Measurements from ENCODE around the gene CNTN5.

Gene CNTN5

DNA sequence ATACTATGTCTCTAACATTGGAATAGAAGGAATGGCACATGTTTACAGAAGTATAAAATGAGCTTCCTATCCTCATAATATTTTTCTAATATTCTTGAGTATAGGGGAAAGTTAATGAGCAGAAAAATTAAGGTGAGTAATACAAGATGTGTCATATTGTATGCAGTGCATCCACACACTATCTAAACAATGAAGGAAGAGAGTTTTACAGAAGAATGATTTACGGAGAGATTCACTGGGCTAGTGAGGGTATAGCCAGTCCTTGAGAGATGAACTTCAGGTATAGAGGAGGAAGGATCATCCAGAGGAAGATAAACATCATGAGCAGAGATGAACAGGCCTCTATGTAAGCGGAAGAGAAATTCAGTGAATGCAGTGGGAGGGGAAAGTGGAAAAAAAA is 569.0 kb downstream of the CNTN5 start:
- Histone ChIP-seq H3K9ac (ENCODE audit: low read depth, low read length) (no peak overlapping the region), H3K36me3 (ENCODE audit: control insufficient read depth, insufficient read depth, low read length) (no peaks in the 10 kb centered on the region), H3K27me3 (ENCODE audit: control insufficient read depth, insufficient read depth, low read length) (no peaks in the 10 kb centered on the region), H3K9me3 (ENCODE audit: control insufficient read depth, insufficient read depth, low read length) (no peaks in the 10 kb centered on the region), H3K4me1 (ENCODE audit: control insufficient read depth, insufficient read depth, low read length) (no peaks in the 10 kb centered on the region), H3K4me3 (ENCODE audit: low read depth, low read length) (no peak overlapping the region)

DNA sequence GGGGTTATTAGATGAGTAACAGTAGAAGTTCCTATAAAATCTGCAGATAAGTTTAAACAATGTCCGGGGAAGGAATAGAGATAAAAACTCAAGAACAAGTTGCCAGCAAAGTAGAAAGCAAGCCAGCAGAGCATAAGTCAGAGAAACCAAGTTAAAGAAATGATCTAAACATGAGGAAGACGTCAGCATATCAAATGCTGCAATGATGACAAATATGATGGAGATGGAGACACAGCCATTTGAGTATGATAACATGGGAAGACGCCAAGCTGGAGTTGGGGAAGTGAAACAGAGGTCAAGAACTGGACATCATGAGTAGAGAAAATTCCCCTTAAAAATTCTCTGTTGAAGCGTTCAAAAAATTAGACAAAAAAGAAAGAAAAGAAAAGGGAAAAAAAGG is 571.5 kb downstream of the CNTN5 start:
- Histone ChIP-seq H3K27me3 (ENCODE audit: control insufficient read depth, insufficient read depth, low read length) (no peaks in the 10 kb centered on the region), H3K4me1 (ENCODE audit: control insufficient read depth, insufficient read depth, low read length) (no peaks in the 10 kb centered on the region), H3K36me3 (ENCODE audit: control insufficient read depth, insufficient read depth, low read length) (no peaks in the 10 kb centered on the region), H3K4me3 (ENCODE audit: low read depth, low read length) (no peak overlapping the region), H3K9ac (ENCODE audit: low read depth, low read length) (no peak overlapping the region), H3K9me3 (ENCODE audit: control insufficient read depth, insufficient read depth, low read length) (no peaks in the 10 kb centered on the region)

DNA sequence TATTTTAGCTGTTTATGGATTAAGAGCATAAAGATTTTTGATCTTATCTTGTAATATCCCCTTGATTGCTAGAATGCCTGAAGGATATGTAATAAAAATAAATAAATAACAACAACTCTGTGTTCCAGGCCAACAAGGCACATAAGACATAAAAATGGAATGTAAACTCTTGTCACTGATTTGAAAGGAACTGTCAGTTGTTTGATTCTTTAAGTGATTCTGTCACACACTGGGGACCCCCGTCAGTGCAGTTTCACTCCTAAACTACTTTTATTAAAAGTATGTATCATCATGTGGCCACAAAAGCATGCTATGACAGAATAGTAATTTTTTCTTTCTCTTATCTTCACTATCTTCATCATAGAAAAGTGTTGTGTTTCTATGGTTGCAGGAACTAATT is 572.4 kb downstream of the CNTN5 start:
- Histone ChIP-seq H3K27me3 (ENCODE audit: control insufficient read depth, insufficient read depth, low read length) (no peaks in the 10 kb centered on the region), H3K9ac (ENCODE audit: low read depth, low read length) (no peak overlapping the region), H3K4me1 (ENCODE audit: control insufficient read depth, insufficient read depth, low read length) (no peaks in the 10 kb centered on the region), H3K36me3 (ENCODE audit: control insufficient read depth, insufficient read depth, low read length) (no peaks in the 10 kb centered on the region), H3K9me3 (ENCODE audit: control insufficient read depth, insufficient read depth, low read length) (no peaks in the 10 kb centered on the region), H3K4me3 (ENCODE audit: low read depth, low read length) (no peak overlapping the region)

DNA sequence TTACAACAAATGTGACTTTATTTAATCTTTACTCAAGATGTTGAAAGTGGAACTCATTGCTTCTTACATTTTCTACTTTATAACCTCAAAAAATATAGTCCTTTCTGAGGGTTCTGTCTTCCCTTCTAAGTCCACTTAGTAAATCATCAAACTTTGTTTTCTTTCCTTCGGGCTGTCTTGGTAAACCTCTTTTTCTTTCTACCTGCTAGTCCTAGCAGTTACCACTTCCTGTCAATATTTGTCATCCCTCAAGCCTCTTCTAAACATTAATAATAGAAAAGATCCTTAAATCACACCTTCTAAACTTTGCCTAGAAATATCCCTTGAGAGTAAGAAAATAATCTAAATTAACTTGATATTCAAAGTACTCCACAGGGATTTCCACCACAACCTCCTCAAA is 580.4 kb downstream of the CNTN5 start:
- H3K4me3 ChIP-seq (ENCODE audit: low read depth, low read length): no peak overlapping the region
- no peaks in the 10 kb centered on the region for H3K4me1 ChIP-seq (ENCODE audit: control insufficient read depth, insufficient read depth, low read length)
- H3K9me3 ChIP-seq (ENCODE audit: control insufficient read depth, insufficient read depth, low read length): no peaks in the 10 kb centered on the region
- no peaks in the 10 kb centered on the region for H3K27me3 ChIP-seq (ENCODE audit: control insufficient read depth, insufficient read depth, low read length)
- H3K36me3 ChIP-seq (ENCODE audit: control insufficient read depth, insufficient read depth, low read length): no peaks in the 10 kb centered on the region
- no peak overlapping the region for H3K9ac ChIP-seq (ENCODE audit: low read depth, low read length)

DNA sequence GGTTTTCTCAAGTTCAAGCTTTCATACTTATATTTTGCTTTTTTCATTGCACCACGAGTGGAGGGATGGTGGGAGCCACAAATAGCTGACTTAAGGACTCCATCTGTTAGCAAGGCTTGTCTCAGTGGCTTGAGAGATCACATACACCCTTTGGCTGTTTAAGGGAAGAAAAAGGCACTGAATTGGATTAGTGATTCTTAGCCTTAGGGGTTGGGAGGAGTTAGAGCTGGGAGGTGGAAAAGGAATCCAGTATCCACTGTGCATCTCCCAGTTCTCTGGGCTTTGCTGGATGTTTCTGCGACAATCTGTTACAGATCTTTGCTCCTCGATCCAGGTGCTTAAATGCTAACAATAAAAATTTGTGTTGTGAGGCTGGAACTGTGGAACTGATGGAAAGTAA is 593.6 kb downstream of the CNTN5 start:
- Histone ChIP-seq H3K4me3 (ENCODE audit: low read depth, low read length) (no peak overlapping the region), H3K9ac (ENCODE audit: low read depth, low read length) (no peak overlapping the region), H3K9me3 (ENCODE audit: control insufficient read depth, insufficient read depth, low read length) (no peaks in the 10 kb centered on the region), H3K27me3 (ENCODE audit: control insufficient read depth, insufficient read depth, low read length) (no peaks in the 10 kb centered on the region), H3K36me3 (ENCODE audit: control insufficient read depth, insufficient read depth, low read length) (no peaks in the 10 kb centered on the region), H3K4me1 (ENCODE audit: control insufficient read depth, insufficient read depth, low read length) (no peaks in the 10 kb centered on the region)

DNA sequence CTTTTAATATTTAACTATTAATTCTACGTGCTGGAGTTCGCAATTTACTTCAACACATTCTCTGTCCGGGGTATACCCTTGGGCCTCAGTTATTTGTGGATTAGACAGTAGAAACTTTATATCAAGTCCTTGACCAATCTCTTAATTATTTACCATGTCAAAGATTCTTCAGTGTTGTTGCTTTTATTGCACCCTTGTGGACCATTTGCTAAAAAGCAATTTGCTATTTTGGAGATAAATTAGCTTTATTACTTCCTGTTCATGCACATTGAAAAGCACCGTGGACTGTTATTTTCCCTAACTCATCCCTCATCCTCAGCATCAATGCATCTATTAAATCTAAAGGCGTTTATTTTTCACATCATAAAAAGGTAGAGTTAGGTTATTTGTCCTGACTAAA is 609.9 kb downstream of the CNTN5 start:
- no peak overlapping the region for H3K4me3 ChIP-seq (ENCODE audit: low read depth, low read length)
- H3K4me1 ChIP-seq (ENCODE audit: control insufficient read depth, insufficient read depth, low read length): peaks cover 5% of the 10 kb centered on the region
- H3K36me3 ChIP-seq (ENCODE audit: control insufficient read depth, insufficient read depth, low read length): no peaks in the 10 kb centered on the region
- no peaks in the 10 kb centered on the region for H3K27me3 ChIP-seq (ENCODE audit: control insufficient read depth, insufficient read depth, low read length)
- H3K9me3 ChIP-seq (ENCODE audit: control insufficient read depth, insufficient read depth, low read length): no peaks in the 10 kb centered on the region
- no peak overlapping the region for H3K9ac ChIP-seq (ENCODE audit: low read depth, low read length)

DNA sequence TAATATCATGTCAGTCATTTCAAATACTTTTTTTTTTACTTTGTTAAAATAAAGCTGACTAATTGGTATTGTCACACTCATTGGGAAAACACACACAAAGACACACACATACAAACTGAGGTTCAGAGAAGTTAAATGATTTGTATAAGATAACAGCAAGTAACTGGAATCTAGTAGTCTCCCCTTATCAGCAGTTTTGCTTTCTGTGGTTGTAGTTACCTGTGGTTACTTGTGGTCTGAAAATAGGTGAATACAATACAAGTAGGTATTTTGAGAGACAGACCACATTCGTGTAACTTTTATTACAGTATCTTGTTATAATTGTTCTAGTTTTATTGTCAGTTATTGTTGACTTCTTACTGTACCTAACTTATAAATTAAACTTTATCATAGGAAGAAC is 610.9 kb downstream of the CNTN5 start:
- Histone ChIP-seq H3K4me3 (ENCODE audit: low read depth, low read length) (no peak overlapping the region), H3K9me3 (ENCODE audit: control insufficient read depth, insufficient read depth, low read length) (no peaks in the 10 kb centered on the region), H3K27me3 (ENCODE audit: control insufficient read depth, insufficient read depth, low read length) (no peaks in the 10 kb centered on the region), H3K4me1 (ENCODE audit: control insufficient read depth, insufficient read depth, low read length) (peaks cover 5% of the 10 kb centered on the region), H3K36me3 (ENCODE audit: control insufficient read depth, insufficient read depth, low read length) (no peaks in the 10 kb centered on the region), H3K9ac (ENCODE audit: low read depth, low read length) (no peak overlapping the region)

DNA sequence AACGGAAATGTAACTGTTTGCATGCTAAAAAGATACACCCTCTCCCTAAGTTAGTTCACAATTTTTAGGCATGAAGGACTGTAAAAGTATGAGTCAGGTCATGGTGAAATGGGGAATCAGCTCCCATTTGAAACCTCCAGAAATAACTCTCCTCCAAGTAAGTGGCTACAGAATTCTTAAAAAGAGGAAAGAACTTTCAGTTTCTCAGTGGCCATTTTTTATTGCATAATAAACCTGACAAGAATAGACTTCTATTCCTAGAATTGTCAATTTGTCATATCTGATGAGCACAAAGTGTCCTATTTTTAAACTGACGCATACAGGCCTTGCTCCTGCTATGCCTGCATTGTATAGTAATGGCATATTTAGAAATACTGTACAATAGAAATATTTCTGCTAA is 612.2 kb downstream of the CNTN5 start:
- H3K27me3 ChIP-seq (ENCODE audit: control insufficient read depth, insufficient read depth, low read length): no peaks in the 10 kb centered on the region
- no peaks in the 10 kb centered on the region for H3K9me3 ChIP-seq (ENCODE audit: control insufficient read depth, insufficient read depth, low read length)
- H3K9ac ChIP-seq (ENCODE audit: low read depth, low read length): no peak overlapping the region
- H3K4me1 ChIP-seq (ENCODE audit: control insufficient read depth, insufficient read depth, low read length): peaks cover 5% of the 10 kb centered on the region
- no peaks in the 10 kb centered on the region for H3K36me3 ChIP-seq (ENCODE audit: control insufficient read depth, insufficient read depth, low read length)
- no peak overlapping the region for H3K4me3 ChIP-seq (ENCODE audit: low read depth, low read length)

DNA sequence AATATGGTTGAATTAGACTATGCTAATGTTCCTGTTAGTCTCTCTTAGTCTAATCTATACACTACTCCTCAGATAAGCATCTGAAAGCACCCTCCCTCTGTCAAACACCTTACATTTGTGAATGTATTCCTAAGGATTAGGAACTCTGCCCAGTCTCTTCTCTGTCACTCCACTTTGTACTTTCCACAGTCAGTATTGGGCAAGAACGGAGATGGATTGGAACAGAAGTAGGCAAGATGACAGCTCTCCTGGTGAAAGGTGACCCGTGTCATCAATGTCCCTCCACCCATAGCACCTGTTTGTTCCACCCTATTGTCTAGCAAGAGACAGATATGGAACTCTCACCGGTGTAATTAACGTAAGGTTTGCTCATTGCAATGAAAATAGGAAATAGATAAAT is 613.8 kb downstream of the CNTN5 start:
- peaks cover 2% of the 10 kb centered on the region for H3K36me3 ChIP-seq (ENCODE audit: control insufficient read depth, insufficient read depth, low read length)
- H3K4me3 ChIP-seq (ENCODE audit: low read depth, low read length): no peak overlapping the region
- no peak overlapping the region for H3K9ac ChIP-seq (ENCODE audit: low read depth, low read length)
- peaks cover 5% of the 10 kb centered on the region for H3K4me1 ChIP-seq (ENCODE audit: control insufficient read depth, insufficient read depth, low read length)
- H3K9me3 ChIP-seq (ENCODE audit: control insufficient read depth, insufficient read depth, low read length): no peaks in the 10 kb centered on the region
- H3K27me3 ChIP-seq (ENCODE audit: control insufficient read depth, insufficient read depth, low read length): no peaks in the 10 kb centered on the region

DNA sequence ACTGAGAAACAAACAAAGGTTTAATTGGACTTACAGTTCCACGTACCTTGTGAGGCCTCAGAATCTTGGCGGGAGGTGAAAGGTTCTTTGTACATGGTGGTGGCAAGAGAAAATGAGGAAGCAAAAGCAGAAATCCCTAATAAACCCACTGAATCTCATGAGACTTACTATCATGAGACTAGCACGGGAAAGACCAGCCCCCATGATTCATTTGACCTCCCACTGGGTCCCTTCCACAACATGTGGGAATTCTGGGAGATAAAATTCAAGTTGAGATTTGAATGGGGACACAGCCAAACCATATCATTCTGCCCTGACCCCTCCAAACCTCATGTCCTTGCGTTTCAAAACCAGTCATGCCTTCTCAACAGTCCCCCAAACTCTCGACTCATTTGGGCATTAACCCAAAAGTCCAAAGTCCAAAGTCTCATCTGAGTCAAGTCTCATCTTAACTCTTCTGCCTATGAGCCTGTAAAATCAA is 617.4 kb downstream of the CNTN5 start:
- Histone ChIP-seq H3K9ac (ENCODE audit: low read depth, low read length) (no peak overlapping the region), H3K27me3 (ENCODE audit: control insufficient read depth, insufficient read depth, low read length) (no peaks in the 10 kb centered on the region), H3K4me3 (ENCODE audit: low read depth, low read length) (no peak overlapping the region), H3K9me3 (ENCODE audit: control insufficient read depth, insufficient read depth, low read length) (no peaks in the 10 kb centered on the region), H3K36me3 (ENCODE audit: control insufficient read depth, insufficient read depth, low read length) (peaks cover 2% of the 10 kb centered on the region), H3K4me1 (ENCODE audit: control insufficient read depth, insufficient read depth, low read length) (peaks cover 5% of the 10 kb centered on the region)

DNA sequence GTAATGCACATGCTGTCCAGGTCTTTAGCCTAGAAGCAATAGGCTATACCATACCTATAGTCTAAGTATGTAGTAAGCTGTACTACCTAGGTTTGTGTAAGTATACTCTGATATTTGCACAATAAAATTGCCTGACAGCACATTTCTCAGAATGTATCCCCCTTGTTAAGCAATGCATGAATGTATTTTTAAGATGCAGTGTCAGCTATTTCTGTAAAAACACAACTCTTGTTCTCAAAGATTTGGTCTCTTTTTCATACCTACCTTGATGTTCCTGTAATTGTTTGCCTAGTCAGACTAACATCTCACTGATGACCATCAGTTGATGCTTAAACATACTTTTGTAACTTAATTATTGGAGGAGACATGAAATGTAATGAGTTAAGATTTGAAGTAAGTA is 619.9 kb downstream of the CNTN5 start:
- Histone ChIP-seq H3K36me3 (ENCODE audit: control insufficient read depth, insufficient read depth, low read length) (peaks cover 2% of the 10 kb centered on the region), H3K9ac (ENCODE audit: low read depth, low read length) (no peak overlapping the region), H3K4me1 (ENCODE audit: control insufficient read depth, insufficient read depth, low read length) (no peaks in the 10 kb centered on the region), H3K27me3 (ENCODE audit: control insufficient read depth, insufficient read depth, low read length) (no peaks in the 10 kb centered on the region), H3K9me3 (ENCODE audit: control insufficient read depth, insufficient read depth, low read length) (no peaks in the 10 kb centered on the region), H3K4me3 (ENCODE audit: low read depth, low read length) (no peak overlapping the region)

DNA sequence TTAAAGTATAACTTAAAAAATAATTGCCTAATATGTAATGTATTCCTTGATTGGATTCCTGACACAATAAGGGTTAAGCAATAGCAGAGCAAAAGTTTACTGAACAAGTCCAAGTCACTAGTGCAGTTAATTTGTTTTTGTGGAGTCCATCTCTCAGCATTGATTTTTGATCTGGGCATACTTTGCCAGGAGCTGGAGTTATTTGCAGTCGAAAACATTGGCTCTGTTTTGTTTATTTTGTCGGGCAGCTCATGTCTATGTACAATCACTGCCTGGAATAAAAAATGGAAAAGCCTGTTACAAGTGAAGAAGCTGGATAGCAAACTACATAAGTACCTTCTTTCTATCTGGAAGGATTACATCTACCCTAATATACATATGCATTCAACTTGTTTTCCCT is 625.2 kb downstream of the CNTN5 start:
- no peaks in the 10 kb centered on the region for H3K4me1 ChIP-seq (ENCODE audit: control insufficient read depth, insufficient read depth, low read length)
- no peak overlapping the region for H3K9ac ChIP-seq (ENCODE audit: low read depth, low read length)
- no peak overlapping the region for H3K4me3 ChIP-seq (ENCODE audit: low read depth, low read length)
- no peaks in the 10 kb centered on the region for H3K36me3 ChIP-seq (ENCODE audit: control insufficient read depth, insufficient read depth, low read length)
- H3K9me3 ChIP-seq (ENCODE audit: control insufficient read depth, insufficient read depth, low read length): no peaks in the 10 kb centered on the region
- no peaks in the 10 kb centered on the region for H3K27me3 ChIP-seq (ENCODE audit: control insufficient read depth, insufficient read depth, low read length)
